Tibial nerve (tissue), 4 donors: ENCODE measurements around the gene IQSEC1. TPM values are rescaled to one million over a fixed set of nuclear protein-coding genes. Genes with fewer than 3 reads are reported as not detected.

ENCODE experiments used
- DNase-seq, 2 donors: peaks; one replicate each; pipeline ENCODE4 v3.0.0-alpha.2; 2019; ENCODE audit warnings: low spot score in 2 of 2
- H3K27ac ChIP-seq, 4 donors: fragments of 200-600 bp; sonication (generic) in 3 of 4; one replicate each; pipeline ENCODE4 v1.5.1; 2017 to 2019; ENCODE audit warnings: mild to moderate bottlenecking in 1 of 4
- H3K27me3 ChIP-seq, 2 donors: fragments of 200-600 bp; sonication (generic) in 1 of 2; one replicate each; pipeline versions ENCODE4 v1.5.1 to v1.6.0; 2017 to 2019
- H3K36me3 ChIP-seq, 3 donors: fragments of 200-600 bp; sonication (generic); one replicate each; pipeline ENCODE4 v1.5.1; 2018 to 2019
- H3K4me1 ChIP-seq, 4 donors: fragments of 200-600 bp; sonication (generic) in 3 of 4; one replicate each; pipeline ENCODE4 v1.5.1; 2017 to 2019
- H3K4me3 ChIP-seq, 4 donors: fragments of 200-600 bp; sonication (generic) in 3 of 4; one replicate each; pipeline ENCODE4 v1.5.1; 2017 to 2019; ENCODE audit warnings: mild to moderate bottlenecking in 1 of 4, moderate library complexity in 1 of 4
- H3K9me3 ChIP-seq, 4 donors: fragments of 200-600 bp; sonication (generic) in 3 of 4; one replicate each; pipeline ENCODE4 v1.5.1; 2017 to 2019
- EP300 ChIP-seq, 2 donors: sonication (generic); formaldehyde crosslinking; IDR thresholded peaks; one replicate each; pipeline ENCODE4 v1.6.1; 2017; ENCODE audit warnings: antibody characterized with exemption in 2 of 2, mild to moderate bottlenecking in 1 of 2
- POLR2A ChIP-seq, 2 donors: fragments of 450-650 bp; IDR thresholded peaks; one replicate each; pipeline ENCODE4 v1.6.1; 2017; ENCODE audit warnings: antibody characterized with exemption in 2 of 2, mild to moderate bottlenecking in 2 of 2, moderate library complexity in 2 of 2
- WGBS, 2 donors: methylation state at CpG; one replicate each; pipeline ENCODE4 v1.1.5; 2018; 5-methylcytosine and 5-hydroxymethylcytosine counted together
- total RNA-seq, 4 donors: library from RNA; depleted of rRNA; stranded (reverse); fragments of >200 nt; gene quantifications; one replicate each; pipeline ENCODE4 v1.1.0, GENCODE V29; 2016
- TF ChIP-seq, protein P1 (sequence below), 5 experiments: fragments of 200-600 bp in 3 of 5; fragments of 450-650 bp in 2 of 5; sonication (generic) in 3 of 5; IDR thresholded peaks; one replicate each; pipeline ENCODE4 v1.5.1; 2016 to 2019; ENCODE audit warnings: antibody characterized with exemption in 5 of 5, mild to moderate bottlenecking in 3 of 5, moderate library complexity in 2 of 5

IQSEC1 gene
- total RNA-seq, 4 donors from 2014 or later = 58.2 to 77.5 (median 68.6) TPM

DNA sequence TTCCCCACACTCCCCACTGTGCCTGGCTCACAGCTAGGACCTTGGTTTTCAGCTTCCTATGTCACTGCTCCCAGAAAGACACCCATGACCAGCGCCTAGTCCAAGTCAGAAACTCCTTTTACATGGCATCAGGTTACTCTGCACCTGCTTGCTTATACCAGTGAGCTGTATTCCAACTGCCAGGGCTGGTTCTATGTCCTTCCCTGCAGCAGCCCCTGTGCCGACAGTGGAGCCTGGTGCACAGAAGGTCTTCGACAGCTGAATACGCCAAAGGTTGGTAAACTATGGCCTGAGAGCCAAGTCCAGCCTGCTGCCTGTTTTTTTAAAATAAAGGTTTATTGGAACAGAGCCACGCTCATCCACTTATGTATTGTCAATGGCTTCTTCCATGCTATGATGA lies 102.5 kb downstream of the IQSEC1 start:
- H3K9me3 ChIP-seq = no peaks in the 10 kb centered on the region
- TF ChIP-seq POLR2A (IDR thresholded peaks at IDR 0.05) (no peak), EP300 (IDR thresholded peaks at IDR 0.05) (no peak)
- TF ChIP-seq, protein P1, sequence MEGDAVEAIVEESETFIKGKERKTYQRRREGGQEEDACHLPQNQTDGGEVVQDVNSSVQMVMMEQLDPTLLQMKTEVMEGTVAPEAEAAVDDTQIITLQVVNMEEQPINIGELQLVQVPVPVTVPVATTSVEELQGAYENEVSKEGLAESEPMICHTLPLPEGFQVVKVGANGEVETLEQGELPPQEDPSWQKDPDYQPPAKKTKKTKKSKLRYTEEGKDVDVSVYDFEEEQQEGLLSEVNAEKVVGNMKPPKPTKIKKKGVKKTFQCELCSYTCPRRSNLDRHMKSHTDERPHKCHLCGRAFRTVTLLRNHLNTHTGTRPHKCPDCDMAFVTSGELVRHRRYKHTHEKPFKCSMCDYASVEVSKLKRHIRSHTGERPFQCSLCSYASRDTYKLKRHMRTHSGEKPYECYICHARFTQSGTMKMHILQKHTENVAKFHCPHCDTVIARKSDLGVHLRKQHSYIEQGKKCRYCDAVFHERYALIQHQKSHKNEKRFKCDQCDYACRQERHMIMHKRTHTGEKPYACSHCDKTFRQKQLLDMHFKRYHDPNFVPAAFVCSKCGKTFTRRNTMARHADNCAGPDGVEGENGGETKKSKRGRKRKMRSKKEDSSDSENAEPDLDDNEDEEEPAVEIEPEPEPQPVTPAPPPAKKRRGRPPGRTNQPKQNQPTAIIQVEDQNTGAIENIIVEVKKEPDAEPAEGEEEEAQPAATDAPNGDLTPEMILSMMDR (IDR thresholded peaks at IDR 0.05) = no peak
- WGBS, 2 donors = 92 to 93% methylated on average over 5 of the region's 5 CpGs
- H3K4me1 ChIP-seq = peaks cover 3 to 31% (median 16%) of the 10 kb centered on the region in 4 donors
- H3K27me3 ChIP-seq = no peaks in the 10 kb centered on the region
- DNase-seq = no peak
- H3K27ac ChIP-seq = no peak overlapping the region
- no peak overlapping the region for H3K4me3 ChIP-seq
- no peaks in the 10 kb centered on the region for H3K36me3 ChIP-seq

DNA sequence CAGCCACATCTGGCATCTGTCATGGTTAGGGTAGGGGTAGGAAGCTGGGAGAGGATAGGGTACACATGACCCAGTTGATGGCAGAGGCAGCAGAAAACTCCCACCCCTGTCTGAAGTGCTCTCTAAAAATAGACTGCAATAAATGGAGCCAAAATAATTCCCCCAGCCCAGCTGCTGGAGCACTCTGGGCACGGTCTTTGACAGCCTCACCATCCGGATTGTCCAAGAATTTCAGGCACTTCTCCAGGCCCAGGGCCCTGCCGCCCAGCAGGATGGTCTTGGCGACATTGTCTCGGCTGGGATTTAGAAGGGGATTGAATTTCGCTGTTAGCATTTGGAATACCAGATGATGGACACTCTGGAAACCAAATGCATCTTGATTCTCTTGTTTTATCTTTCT lies 103.7 kb downstream of the IQSEC1 start:
- no peaks in the 10 kb centered on the region for H3K9me3 ChIP-seq
- TF ChIP-seq EP300 (IDR thresholded peaks at IDR 0.05) (no peak), POLR2A (IDR thresholded peaks at IDR 0.05) (no peak)
- TF ChIP-seq, protein P1 (IDR thresholded peaks at IDR 0.05) = no peak
- H3K27me3 ChIP-seq = no peaks in the 10 kb centered on the region
- H3K36me3 ChIP-seq = no peaks in the 10 kb centered on the region
- H3K4me3 ChIP-seq = no peak overlapping the region
- peaks cover 3 to 43% (median 28%) of the 10 kb centered on the region in 4 donors for H3K4me1 ChIP-seq
- no peak for DNase-seq
- H3K27ac ChIP-seq = peak overlapping the region in 1 of 4 donors; percentile 1
- WGBS, 2 donors = 52 to 53% methylated on average over 6 of the region's 6 CpGs

DNA sequence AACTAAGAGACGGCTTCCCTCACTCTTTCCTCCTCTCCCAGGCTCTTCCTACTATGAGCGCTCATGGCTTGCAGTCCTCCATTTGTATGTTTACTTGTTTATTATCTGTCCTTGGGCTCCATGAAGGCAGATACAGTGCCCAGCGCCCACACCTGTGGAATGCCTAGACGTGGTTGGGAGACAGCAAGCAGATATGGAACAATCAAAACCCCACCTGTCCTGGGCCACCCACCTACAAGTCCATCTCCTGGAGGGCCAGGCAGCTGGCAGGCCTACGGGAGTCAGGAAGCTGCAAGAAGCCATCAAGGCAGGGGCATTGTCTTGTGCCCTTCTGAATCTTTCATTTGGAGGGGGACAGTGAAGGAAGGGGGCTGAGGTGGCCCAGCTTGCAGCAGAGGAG lies 104.7 kb downstream of the IQSEC1 start:
- Histone ChIP-seq H3K9me3 (no peaks in the 10 kb centered on the region), H3K36me3 (no peaks in the 10 kb centered on the region), H3K4me3 (peak overlapping the region in 1 of 4 donors; percentile 98), H3K27ac (peak overlapping the region in 2 of 4 donors; percentile 17 to 73), H3K27me3 (no peaks in the 10 kb centered on the region), H3K4me1 (peaks cover 3 to 52% (median 37%) of the 10 kb centered on the region in 4 donors)
- 87 to 90% methylated on average over 5 of the region's 5 CpGs for WGBS, 2 donors
- DNase-seq = no peak
- no peak for TF ChIP-seq EP300 (IDR thresholded peaks at IDR 0.05)
- TF ChIP-seq, protein P1 (IDR thresholded peaks at IDR 0.05) = no peak
- TF ChIP-seq POLR2A (IDR thresholded peaks at IDR 0.05) = no peak

DNA sequence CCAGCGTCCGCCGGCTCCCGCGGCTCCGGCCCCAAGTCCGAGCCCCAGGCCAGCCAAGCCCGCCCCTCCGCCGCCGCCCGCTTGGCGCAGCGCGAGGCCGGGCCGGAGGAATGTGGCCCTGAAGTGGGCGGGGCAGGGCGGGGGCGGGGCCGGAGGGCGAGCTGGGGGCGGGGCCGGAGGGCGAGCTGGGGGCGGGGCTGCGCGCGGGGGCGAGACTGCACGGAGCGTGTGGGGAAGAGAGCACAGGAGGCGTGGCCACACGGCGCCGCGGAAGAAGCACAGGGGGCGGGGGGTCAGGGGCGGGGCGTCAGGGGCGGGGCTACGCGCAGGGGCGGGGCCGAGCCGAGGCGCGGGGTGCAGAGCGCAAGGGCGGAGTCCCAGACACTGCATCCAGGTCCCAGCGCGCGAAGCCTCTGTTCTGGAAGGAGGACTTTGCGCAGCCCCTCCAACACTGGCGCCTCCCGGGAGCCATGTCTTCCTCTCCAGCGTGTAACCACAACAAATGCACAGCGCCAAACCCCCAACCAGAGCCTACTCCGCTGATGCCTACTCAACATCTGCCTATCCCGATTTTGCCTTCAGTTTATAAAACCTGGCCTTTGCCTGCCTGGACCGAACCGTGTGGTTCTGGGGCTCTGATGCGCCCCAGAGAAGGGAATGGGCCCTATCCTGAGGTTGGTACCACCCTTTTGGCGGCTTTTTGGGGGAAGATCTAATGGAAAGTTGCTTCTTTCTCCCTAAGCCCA lies 105.5 kb downstream of the IQSEC1 start:
- peak overlapping the region; percentile 74 to 89 (median 83) for H3K27ac ChIP-seq
- peaks cover 3 to 60% (median 44%) of the 10 kb centered on the region in 4 donors for H3K4me1 ChIP-seq
- DNase-seq = peak; percentile 76 to 88
- H3K9me3 ChIP-seq = no peaks in the 10 kb centered on the region
- 9 to 14% methylated on average over 14 to 25 of the region's 64 CpGs for WGBS, 2 donors
- H3K27me3 ChIP-seq = no peaks in the 10 kb centered on the region
- H3K4me3 ChIP-seq = peak overlapping the region; percentile 78 to 98 (median 94)
- H3K36me3 ChIP-seq = no peaks in the 10 kb centered on the region
- TF ChIP-seq POLR2A (IDR thresholded peaks at IDR 0.05) (peak; percentile 27 to 58), EP300 (IDR thresholded peaks at IDR 0.05) (peak in 1 of 2 donors; percentile 43)
- TF ChIP-seq, protein P1 (IDR thresholded peaks at IDR 0.05) = no peak

DNA sequence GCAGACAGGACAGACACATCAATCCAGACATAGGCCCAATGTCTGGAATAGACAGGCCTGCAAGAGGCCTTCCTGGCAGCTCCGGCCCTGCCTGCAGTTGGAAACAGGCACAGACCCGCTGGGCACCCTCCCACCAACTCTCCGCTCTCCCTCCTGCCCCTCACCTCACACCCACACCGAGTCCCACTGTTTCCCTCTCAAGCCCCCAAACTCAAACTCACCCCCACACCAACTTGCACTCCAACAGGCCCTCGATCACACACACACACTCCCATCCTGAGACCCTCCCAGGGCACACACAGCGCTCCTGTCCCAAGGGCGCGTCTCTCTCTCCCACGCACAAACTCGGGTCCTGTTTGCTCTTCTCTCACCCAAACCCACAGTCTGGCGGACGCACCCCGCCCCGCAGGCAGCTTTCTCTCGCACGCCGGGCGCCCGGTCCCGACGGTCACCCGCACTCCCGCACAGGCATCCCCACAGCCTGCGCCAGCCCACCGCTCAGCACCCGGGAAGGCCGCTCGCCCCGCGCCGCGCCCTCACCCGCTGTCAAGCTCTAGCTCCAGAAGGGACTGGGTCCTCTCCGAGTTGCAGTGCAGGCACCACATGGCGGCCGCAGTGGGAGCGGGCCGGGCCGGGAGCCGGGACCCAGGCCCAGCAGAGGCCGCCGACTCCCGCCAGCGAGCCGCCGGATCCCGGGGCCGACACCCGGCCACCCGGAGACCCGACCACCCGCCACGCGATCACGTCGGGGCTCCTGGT lies 106.2 kb downstream of the IQSEC1 start:
- no peak for DNase-seq
- peak overlapping the region; percentile 74 to 89 (median 83) for H3K27ac ChIP-seq
- H3K4me3 ChIP-seq = peak overlapping the region; percentile 78 to 98 (median 94)
- 5% methylated on average over 33 to 34 of the region's 56 CpGs for WGBS, 2 donors
- no peaks in the 10 kb centered on the region for H3K9me3 ChIP-seq
- H3K27me3 ChIP-seq = no peaks in the 10 kb centered on the region
- H3K4me1 ChIP-seq = peaks cover 3 to 68% (median 50%) of the 10 kb centered on the region in 4 donors
- TF ChIP-seq POLR2A (IDR thresholded peaks at IDR 0.05) = peak in 1 of 2 donors; percentile 38
- no peak for TF ChIP-seq EP300 (IDR thresholded peaks at IDR 0.05)
- H3K36me3 ChIP-seq = no peaks in the 10 kb centered on the region
